Psoas muscle (tissue), 8 donors: Measurements from ENCODE around the gene S100A16. TPM values are rescaled to one million over a fixed set of nuclear protein-coding genes. Genes with fewer than 3 reads are reported as not detected.

Experiments
- ATAC-seq, 4 donors: fragments of 200-7000 bp; cut with Tn5 transposase; one replicate each; pipeline ENCODE4 v1.9.1; 2020; ENCODE audit warnings: moderate library complexity in 3 of 4, mild to moderate bottlenecking in 2 of 4
- DNase-seq, 2 donors: peaks; one replicate each; pipeline ENCODE4 v3.0.0-alpha.2; 2020
- H3K27ac ChIP-seq: fragments of 200-600 bp; one replicate; pipeline ENCODE4 v1.8.0; 2022
- H3K27me3 ChIP-seq, 3 donors: fragments of 200-600 bp in 1 of 3; one replicate each; pipeline versions ENCODE4 v1.6.1 to v1.8.0; 2013 to 2022; ENCODE audit warnings: low read length in 2 of 3, mild to moderate bottlenecking in 2 of 3, moderate library complexity in 1 of 3; ENCODE audit not compliant: insufficient read depth in 3 of 3
- H3K36me3 ChIP-seq, 2 donors: fragments of 200-600 bp in 1 of 2; one replicate each; pipeline versions ENCODE4 v1.6.1 to v1.8.0; 2013 to 2022; ENCODE audit warnings: low read depth in 1 of 2, mild to moderate bottlenecking in 1 of 2, moderate library complexity in 1 of 2; ENCODE audit not compliant: insufficient read depth in 1 of 2
- H3K4me1 ChIP-seq: fragments of 200-600 bp; one replicate; pipeline ENCODE4 v1.8.0; 2022
- H3K4me3 ChIP-seq: fragments of 200-600 bp; one replicate; pipeline ENCODE4 v1.8.0; 2022; ENCODE audit warnings: mild to moderate bottlenecking
- H3K9me3 ChIP-seq: fragments of 200-600 bp; one replicate; pipeline ENCODE4 v1.8.0; 2022
- CTCF ChIP-seq: fragments of 200-600 bp; IDR thresholded peaks from one replicate; pipeline ENCODE4 v1.8.0; 2022; ENCODE audit warnings: antibody characterized with exemption
- WGBS, 3 donors: extraction: QIAGEN DNeasy Blood & Tissue Kit; methylation state at CpG; one replicate each; pipeline versions ENCODE4 v1.1.6 to v1.1.7; 2013; 5-methylcytosine and 5-hydroxymethylcytosine counted together
- intact Hi-C, 2 donors: fragments of 100-400 bp; cut with DNase I; formaldehyde crosslinking; loops; one replicate each; pipeline versions ENCODE4 v1.11.0 to v1.14.2; 2022
- polyA plus RNA-seq, 3 donors: library from polyadenylated mRNA; stranded (reverse); fragments of 200-250 nt; gene quantifications; one replicate each; pipeline ENCODE4 v1.2.3, GENCODE V29; 2013
- total RNA-seq, 4 donors: library from RNA; stranded (reverse); fragmentation: NEBNext Ultra II Directional in 2 of 4; extraction: Animal tissue kit (Norgen Biotek cat#: 25700) in 2 of 4; gene quantifications; one replicate each; pipeline versions ENCODE4 v1.2.1 to v1.2.4, GENCODE V29; 2021 to 2023
- donor health status: healthy with polysubstance abuse.
- donor health status: DM: no; HTN: no; CAD: no; lungs with moderate emphysema.
- donor health status: Bipolar disorder and iron deficiency.
- donor health status: healthy.
- donor health status: DM: yes; HTN: yes; CAD: no.
- donor health status: DM: no; HTN: no; CAD: no.
- donor health status: DM: no; HTN: no; CAD: no.
- donor health status: DM: yes; HTN: yes; CAD: no.

Gene S100A16
- total and polyA plus RNA-seq, 7 donors: 23.3 to 251 (median 38.1) TPM

- peaks cover 8% of the 10 kb centered on the region for H3K4me1 ChIP-seq
- no peaks in the 10 kb centered on the region for H3K9me3 ChIP-seq
- no peak for DNase-seq
- no peak for ATAC-seq
- no peaks in the 10 kb centered on the region for H3K27me3 ChIP-seq
- no peak overlapping the region for H3K27ac ChIP-seq
- intact Hi-C loops: no loop called here
- no peak overlapping the region for H3K4me3 ChIP-seq
- WGBS, 3 donors: 82 to 86% (median 83%) methylated on average over 10 of the region's 10 CpGs
- no peaks in the 10 kb centered on the region for H3K36me3 ChIP-seq
- no peak for TF ChIP-seq CTCF
Observed at GRCh38 chr1:153560771-153561465, 52.0 kb downstream of the S100A16 start.

GRCh38 chr1:153560241-153560640 is 52.7 kb downstream of the S100A16 start:
- 73 to 98% (median 98%) methylated on average over 2 of the region's 2 CpGs for WGBS, 3 donors
- DNase-seq (no peak), ATAC-seq (no peak)
- no peak overlapping the region for H3K4me3 ChIP-seq
- no peaks in the 10 kb centered on the region for H3K36me3 ChIP-seq
- H3K27ac ChIP-seq: no peak overlapping the region
- no peaks in the 10 kb centered on the region for H3K27me3 ChIP-seq
- intact Hi-C loops: no loop called here
- peaks cover under 1% of the 10 kb centered on the region for H3K4me1 ChIP-seq
- TF ChIP-seq CTCF: no peak
- H3K9me3 ChIP-seq: no peaks in the 10 kb centered on the region

- H3K27ac ChIP-seq: no peak overlapping the region
- no peak for ATAC-seq
- intact Hi-C loops: no loop called here
- H3K27me3 ChIP-seq: no peaks in the 10 kb centered on the region
- H3K36me3 ChIP-seq: no peaks in the 10 kb centered on the region
- H3K4me3 ChIP-seq: no peak overlapping the region
- 82 to 91% (median 91%) methylated on average over 3 of the region's 3 CpGs for WGBS, 3 donors
- no peaks in the 10 kb centered on the region for H3K4me1 ChIP-seq
- DNase-seq: no peak
- no peak for TF ChIP-seq CTCF
- no peaks in the 10 kb centered on the region for H3K9me3 ChIP-seq
Observed at GRCh38 chr1:153557877-153558276, 55.1 kb downstream of the S100A16 start.

Other genes with a start within 250 kb of the S100A16 start
- gene S100A12, start 237.5 kb downstream of the S100A16 start, total RNA-seq: 1 to 10 TPM; 1.2 to 2.8 (median 1.8) TPM
- 1 to 10 TPM in 2 of 3 donors, under 1 TPM in 1; 0.40 to 3.5 (median 1.0) TPM for gene S100A12, start 237.5 kb downstream of the S100A16 start, polyA plus RNA-seq
- gene S100A8, start 222.1 kb downstream of the S100A16 start, total RNA-seq: 10 to 100 TPM; 26.0 to 57.0 (median 33.5) TPM
- gene S100A8, start 222.1 kb downstream of the S100A16 start, polyA plus RNA-seq: 10 to 100 TPM; 16.8 to 30.6 (median 25.2) TPM
- not detected for gene S100A7A, start 196.6 kb downstream of the S100A16 start, total RNA-seq
- not detected for gene S100A7A, start 196.6 kb downstream of the S100A16 start, polyA plus RNA-seq
- under 1 TPM in 1 of 4 donors, not detected in 3; 0.60 TPM for gene S100A7, start 152.5 kb downstream of the S100A16 start, total RNA-seq
- gene S100A7, start 152.5 kb downstream of the S100A16 start, polyA plus RNA-seq: not detected
- 100 to 1,000 TPM in 3 of 4 donors, 10 to 100 TPM in 1; 78.5 to 420 (median 150) TPM for gene S100A6, start 77.1 kb downstream of the S100A16 start, total RNA-seq
- 100 to 1,000 TPM; 295 to 506 (median 467) TPM for gene S100A6, start 77.1 kb downstream of the S100A16 start, polyA plus RNA-seq
- not detected for gene S100A5, start 72.2 kb downstream of the S100A16 start, total RNA-seq
- not detected for gene S100A5, start 72.2 kb downstream of the S100A16 start, polyA plus RNA-seq
- 10 to 100 TPM; 27.0 to 54.7 (median 47.3) TPM for gene S100A4, start 67.3 kb downstream of the S100A16 start, total RNA-seq
- 100 to 1,000 TPM in 1 of 3 donors, 10 to 100 TPM in 2; 75.2 to 155 (median 83.6) TPM for gene S100A4, start 67.3 kb downstream of the S100A16 start, polyA plus RNA-seq
- gene S100A3, start 63.9 kb downstream of the S100A16 start, total RNA-seq: 1 to 10 TPM in 2 of 4 donors, under 1 TPM in 2; 0.34 to 5.5 (median 0.86) TPM
- gene S100A3, start 63.9 kb downstream of the S100A16 start, polyA plus RNA-seq: 1 to 10 TPM in 2 of 3 donors, under 1 TPM in 1; 0.77 to 6.6 (median 3.4) TPM
- gene S100A2, start 47.3 kb downstream of the S100A16 start, total RNA-seq: 1 to 10 TPM in 3 of 4 donors, under 1 TPM in 1; 0.86 to 10.0 (median 1.1) TPM
- 10 to 100 TPM in 1 of 3 donors, 1 to 10 TPM in 2; 1.1 to 15.4 (median 2.1) TPM for gene S100A2, start 47.3 kb downstream of the S100A16 start, polyA plus RNA-seq
- gene S100A14, start 3.2 kb upstream of the S100A16 start, total RNA-seq: under 1 TPM in 1 of 4 donors, not detected in 3; 0.22 TPM
- gene S100A14, start 3.2 kb upstream of the S100A16 start, polyA plus RNA-seq: under 1 TPM; 0.38 to 0.48 (median 0.39) TPM
- 100 to 1,000 TPM in 2 of 4 donors, 10 to 100 TPM in 2; 72.4 to 199 (median 106) TPM for gene S100A13, start 14.4 kb upstream of the S100A16 start, total RNA-seq
- 100 to 1,000 TPM in 2 of 3 donors, 10 to 100 TPM in 1; 79.6 to 159 (median 133) TPM for gene S100A13, start 14.4 kb upstream of the S100A16 start, polyA plus RNA-seq
- 1,000 to 10,000 TPM in 3 of 4 donors, 100 to 1,000 TPM in 1; 785 to 1,205 (median 1,028) TPM for gene S100A1, start 15.3 kb upstream of the S100A16 start, total RNA-seq
- 1,000 to 10,000 TPM in 1 of 3 donors, 100 to 1,000 TPM in 2; 370 to 1,423 (median 918) TPM for gene S100A1, start 15.3 kb upstream of the S100A16 start, polyA plus RNA-seq
- 10 to 100 TPM; 71.1 to 87.7 (median 80.2) TPM for gene CHTOP, start 20.9 kb upstream of the S100A16 start, total RNA-seq
- gene CHTOP, start 20.9 kb upstream of the S100A16 start, polyA plus RNA-seq: 100 to 1,000 TPM in 2 of 3 donors, 10 to 100 TPM in 1; 88.3 to 122 (median 111) TPM
- 10 to 100 TPM; 53.9 to 72.0 (median 58.5) TPM for gene SNAPIN, start 45.6 kb upstream of the S100A16 start, total RNA-seq
- 100 to 1,000 TPM in 1 of 3 donors, 10 to 100 TPM in 2; 51.7 to 102 (median 60.4) TPM for gene SNAPIN, start 45.6 kb upstream of the S100A16 start, polyA plus RNA-seq
- gene ILF2, start 57.9 kb upstream of the S100A16 start, total RNA-seq: 100 to 1,000 TPM in 1 of 4 donors, 10 to 100 TPM in 3; 71.7 to 102 (median 98.2) TPM
- gene ILF2, start 57.9 kb upstream of the S100A16 start, polyA plus RNA-seq: 100 to 1,000 TPM in 2 of 3 donors, 10 to 100 TPM in 1; 82.4 to 158 (median 142) TPM
- 10 to 100 TPM in 2 of 4 donors, 1 to 10 TPM in 2; 7.0 to 11.1 (median 8.7) TPM for gene NPR1, start 65.6 kb upstream of the S100A16 start, total RNA-seq
- gene NPR1, start 65.6 kb upstream of the S100A16 start, polyA plus RNA-seq: 10 to 100 TPM in 1 of 3 donors, 1 to 10 TPM in 2; 4.5 to 10.4 (median 8.5) TPM
- 10 to 100 TPM; 17.8 to 29.0 (median 22.8) TPM for gene INTS3, start 114.9 kb upstream of the S100A16 start, total RNA-seq
- gene INTS3, start 114.9 kb upstream of the S100A16 start, polyA plus RNA-seq: 10 to 100 TPM; 11.3 to 24.3 (median 15.8) TPM
- 1 to 10 TPM; 3.5 to 7.5 (median 5.8) TPM for gene SLC27A3, start 162.3 kb upstream of the S100A16 start, total RNA-seq
- gene SLC27A3, start 162.3 kb upstream of the S100A16 start, polyA plus RNA-seq: 10 to 100 TPM in 1 of 3 donors, 1 to 10 TPM in 2; 4.6 to 15.6 (median 5.2) TPM